Activated T-helper 2 cell treated with anti-CD3 and anti-CD28 coated beads, Interferon-gamma antibody, Interleukin-2, Interleukin-4, amounts not matched to agents 10 μg/mL and 5 μg/mL and 100 μg/mL, durations not matched to agents 14 hours and 24 hours and 36 hours (primary cell): Measurements from ENCODE around the gene FGD2. TPM values are rescaled to one million over a fixed set of nuclear protein-coding genes. Genes with fewer than 3 reads are reported as not detected.

Source experiments
- DNase-seq: peaks from one replicate; pipeline ENCODE4 v3.0.0; 2021; ENCODE audit warnings: low spot score
- H3K27ac Mint-ChIP-seq: one replicate; pipeline ENCODE4 v1.8.0; 2021; ENCODE audit warnings: mixed read lengths
- H3K27me3 Mint-ChIP-seq: one replicate; pipeline ENCODE4 v1.8.0; 2021; ENCODE audit warnings: low read depth, mixed read lengths
- H3K36me3 Mint-ChIP-seq: one replicate; pipeline ENCODE4 v1.8.0; 2021; ENCODE audit warnings: low read depth, mixed read lengths
- H3K4me1 Mint-ChIP-seq: one replicate; pipeline ENCODE4 v1.8.0; 2021; ENCODE audit warnings: low read depth, mixed read lengths
- H3K4me3 Mint-ChIP-seq: one replicate; pipeline ENCODE4 v1.8.0; 2021; ENCODE audit warnings: low read depth, mild to moderate bottlenecking, moderate library complexity, mixed read lengths
- H3K9me3 Mint-ChIP-seq: one replicate; pipeline ENCODE4 v1.8.0; 2021; ENCODE audit warnings: mixed read lengths
- intact Hi-C: fragments of 100-400 bp; cut with micrococcal nuclease; formaldehyde crosslinking; loops from one replicate; pipeline ENCODE4 v1.15.1; 2023
- total RNA-seq: library from RNA; stranded (reverse); gene quantifications from 2 replicates; pipeline ENCODE4 v1.2.3, GENCODE V29; 2022

The FGD2 gene
- total RNA-seq, 1 donor from 2014 or later, result 0.64 TPM

DNA sequence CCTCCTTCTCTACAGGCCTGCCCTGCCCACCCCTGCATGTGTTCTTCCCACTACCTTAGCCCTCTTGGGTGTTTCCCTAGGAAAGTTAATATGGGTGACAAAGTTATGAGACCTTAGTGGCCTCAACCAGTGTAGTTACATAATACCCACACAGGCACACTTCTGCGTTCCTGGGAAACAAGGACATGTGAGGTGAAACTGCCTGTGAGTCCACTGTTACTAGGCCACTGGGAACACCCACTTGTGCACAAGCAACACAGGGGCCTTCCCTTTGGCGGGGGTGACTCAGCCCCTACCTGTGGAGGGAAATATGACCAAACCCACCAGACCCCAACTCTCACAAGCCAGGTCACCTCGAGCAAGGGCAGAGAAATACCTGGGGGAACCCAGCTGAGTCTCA lies 38.2 kb upstream of the FGD2 start:
- Mint-ChIP-seq H3K36me3 (peaks cover 55% of the 10 kb centered on the region), H3K4me3 (no peak overlapping the region), H3K9me3 (no peaks in the 10 kb centered on the region), H3K27ac (no peak overlapping the region), H3K27me3 (no peaks in the 10 kb centered on the region), H3K4me1 (peaks cover 17% of the 10 kb centered on the region)
- no peak for DNase-seq
- intact Hi-C loops, result no loop called here

DNA sequence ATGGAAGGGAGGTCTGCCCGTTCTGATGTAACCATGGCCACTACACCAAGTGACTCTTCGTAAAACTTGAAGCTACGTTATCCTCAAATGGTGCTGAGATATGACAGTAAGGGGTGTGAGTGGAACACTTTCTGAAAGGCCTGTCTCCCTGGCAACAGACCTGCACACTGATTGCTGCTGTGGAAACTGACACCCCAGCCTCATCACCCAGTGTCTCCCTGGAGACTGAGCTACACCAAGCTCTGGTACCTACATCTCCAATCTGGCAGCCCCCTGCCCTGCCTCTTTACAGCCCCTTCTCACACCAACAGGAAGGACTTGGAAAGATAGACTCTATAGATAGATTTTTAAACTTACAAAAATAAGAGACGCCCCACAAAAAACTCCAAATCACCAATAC lies 37.7 kb upstream of the FGD2 start:
- peaks cover 15% of the 10 kb centered on the region for H3K4me1 Mint-ChIP-seq
- no peak overlapping the region for H3K27ac Mint-ChIP-seq
- H3K4me3 Mint-ChIP-seq, result no peak overlapping the region
- DNase-seq, result no peak
- H3K27me3 Mint-ChIP-seq, result no peaks in the 10 kb centered on the region
- intact Hi-C loops, result no loop called here
- H3K9me3 Mint-ChIP-seq, result no peaks in the 10 kb centered on the region
- H3K36me3 Mint-ChIP-seq, result peaks cover 59% of the 10 kb centered on the region

DNA sequence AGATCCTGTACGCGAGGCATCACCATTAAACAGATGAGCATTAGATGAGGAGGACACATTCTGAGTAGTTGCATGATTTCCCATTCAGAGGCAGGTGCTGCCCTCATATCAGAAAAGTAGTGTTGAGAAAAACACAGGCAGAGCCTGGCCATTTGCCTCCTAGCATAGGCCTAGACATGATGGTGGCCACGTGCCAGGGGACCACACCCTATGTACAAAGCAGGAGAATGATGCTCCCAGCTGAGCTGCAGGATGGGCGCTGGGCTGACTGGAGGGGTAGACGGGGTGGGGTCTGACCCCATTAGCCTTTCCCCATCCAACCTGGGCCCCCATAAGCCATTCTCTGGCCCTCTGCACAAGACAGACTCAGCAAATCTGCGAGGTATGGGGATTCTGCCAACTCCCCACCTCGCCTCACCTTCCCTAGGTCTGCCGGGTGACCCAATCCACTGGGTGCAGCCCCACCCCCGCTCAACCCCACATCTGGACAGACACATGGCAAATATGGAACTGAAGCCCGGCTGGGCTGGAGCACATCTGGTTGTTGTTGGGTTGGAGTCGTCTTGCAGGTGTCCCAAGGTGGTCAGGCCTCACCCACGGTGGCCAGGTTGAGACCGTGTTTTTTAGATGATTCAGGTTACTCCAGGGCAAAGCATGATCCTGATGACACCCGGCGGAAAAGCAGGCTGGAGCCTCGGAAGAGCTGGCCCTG lies 37.0 kb upstream of the FGD2 start:
- H3K36me3 Mint-ChIP-seq, result peaks cover 65% of the 10 kb centered on the region
- no peaks in the 10 kb centered on the region for H3K9me3 Mint-ChIP-seq
- intact Hi-C loops, result no loop called here
- peak overlapping the region; percentile 17 for H3K27ac Mint-ChIP-seq
- peaks cover 8% of the 10 kb centered on the region for H3K4me1 Mint-ChIP-seq
- H3K4me3 Mint-ChIP-seq, result no peak overlapping the region
- no peak for DNase-seq
- H3K27me3 Mint-ChIP-seq, result no peaks in the 10 kb centered on the region

- DNase-seq, result no peak
- H3K4me3 Mint-ChIP-seq, result no peak overlapping the region
- no peak overlapping the region for H3K27ac Mint-ChIP-seq
- H3K36me3 Mint-ChIP-seq, result peaks cover 74% of the 10 kb centered on the region
- H3K27me3 Mint-ChIP-seq, result no peaks in the 10 kb centered on the region
- H3K4me1 Mint-ChIP-seq, result peaks cover 3% of the 10 kb centered on the region
- H3K9me3 Mint-ChIP-seq, result no peaks in the 10 kb centered on the region
- intact Hi-C loops, result no loop called here
Measured at GRCh38 chr6:36969240-36969691, 36.2 kb upstream of the FGD2 start.

GRCh38 chr6:36969988-36970891 lies 35.2 kb upstream of the FGD2 start:
- H3K9me3 Mint-ChIP-seq, result no peaks in the 10 kb centered on the region
- no peak overlapping the region for H3K27ac Mint-ChIP-seq
- no peaks in the 10 kb centered on the region for H3K4me1 Mint-ChIP-seq
- intact Hi-C loops, result no loop called here
- DNase-seq, result no peak
- no peaks in the 10 kb centered on the region for H3K27me3 Mint-ChIP-seq
- H3K4me3 Mint-ChIP-seq, result no peak overlapping the region
- peaks cover 82% of the 10 kb centered on the region for H3K36me3 Mint-ChIP-seq

GRCh38 chr6:36970892-36971842 lies 34.3 kb upstream of the FGD2 start:
- Mint-ChIP-seq H3K9me3 (no peaks in the 10 kb centered on the region), H3K4me3 (no peak overlapping the region), H3K36me3 (peaks cover 89% of the 10 kb centered on the region), H3K27me3 (no peaks in the 10 kb centered on the region), H3K4me1 (no peaks in the 10 kb centered on the region), H3K27ac (no peak overlapping the region)
- DNase-seq, result no peak
- intact Hi-C loops, result no loop called here

- peaks cover 91% of the 10 kb centered on the region for H3K36me3 Mint-ChIP-seq
- no peak for DNase-seq
- H3K27me3 Mint-ChIP-seq, result no peaks in the 10 kb centered on the region
- H3K27ac Mint-ChIP-seq, result no peak overlapping the region
- H3K9me3 Mint-ChIP-seq, result no peaks in the 10 kb centered on the region
- H3K4me3 Mint-ChIP-seq, result no peak overlapping the region
- intact Hi-C loops, result no loop called here
- no peaks in the 10 kb centered on the region for H3K4me1 Mint-ChIP-seq
Measured at GRCh38 chr6:36971921-36972673, 33.4 kb upstream of the FGD2 start.

- Mint-ChIP-seq H3K4me1 (peaks cover 2% of the 10 kb centered on the region), H3K27me3 (no peaks in the 10 kb centered on the region), H3K27ac (no peak overlapping the region), H3K4me3 (no peak overlapping the region), H3K9me3 (no peaks in the 10 kb centered on the region), H3K36me3 (peaks cover 92% of the 10 kb centered on the region)
- intact Hi-C loops, result no loop called here
- no peak for DNase-seq
Measured at GRCh38 chr6:36973190-36973589, 32.3 kb upstream of the FGD2 start.

DNA sequence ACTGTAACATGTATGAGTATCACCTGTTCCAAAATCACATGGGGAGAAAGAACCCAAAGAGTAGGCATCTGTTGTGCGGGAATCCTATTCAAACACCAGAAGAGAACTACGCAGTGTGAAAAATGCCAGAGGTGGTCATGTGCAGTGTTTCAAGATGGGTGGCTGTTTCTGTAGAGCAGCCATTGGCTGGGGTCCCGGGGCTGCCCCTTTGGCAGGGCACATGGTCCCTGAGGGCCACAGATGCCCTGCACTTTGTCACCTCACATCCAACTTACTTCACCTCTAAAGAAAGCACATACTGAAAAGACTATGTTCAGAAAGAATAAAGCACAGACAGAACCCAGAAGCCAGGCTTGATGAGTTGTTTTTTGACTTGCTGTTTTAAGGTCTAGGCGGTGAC lies 31.8 kb upstream of the FGD2 start:
- no peak for DNase-seq
- Mint-ChIP-seq H3K36me3 (peaks cover 91% of the 10 kb centered on the region), H3K4me1 (peaks cover 2% of the 10 kb centered on the region), H3K4me3 (no peak overlapping the region), H3K9me3 (no peaks in the 10 kb centered on the region), H3K27me3 (no peaks in the 10 kb centered on the region), H3K27ac (no peak overlapping the region)
- intact Hi-C loops, result no loop called here

- Mint-ChIP-seq H3K4me3 (no peak overlapping the region), H3K27ac (no peak overlapping the region)
Measured at GRCh38 chr6:36975231-36976006, 30.0 kb upstream of the FGD2 start.

DNA sequence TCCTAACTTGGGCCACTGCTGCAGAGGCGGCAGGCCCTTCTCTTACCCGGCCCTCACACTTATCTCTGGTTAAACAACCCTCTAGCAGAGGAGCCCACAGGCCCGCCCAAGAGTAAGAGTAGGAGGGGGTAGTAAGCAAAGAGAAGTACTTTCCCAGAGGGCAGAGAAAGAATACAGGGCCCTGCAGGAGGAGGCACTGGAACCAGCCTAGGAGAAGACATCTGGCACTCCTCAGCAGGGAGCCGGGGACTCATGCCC lies 29.5 kb upstream of the FGD2 start:
- peaks cover 88% of the 10 kb centered on the region for H3K36me3 Mint-ChIP-seq
- intact Hi-C loops, result no loop called here
- H3K4me1 Mint-ChIP-seq, result peaks cover 13% of the 10 kb centered on the region
- no peak overlapping the region for H3K4me3 Mint-ChIP-seq
- no peaks in the 10 kb centered on the region for H3K9me3 Mint-ChIP-seq
- no peaks in the 10 kb centered on the region for H3K27me3 Mint-ChIP-seq
- no peak overlapping the region for H3K27ac Mint-ChIP-seq
- DNase-seq, result no peak

More at GRCh38 chr6:36975231-36976006, 30.0 kb upstream of the FGD2 start:
- Mint-ChIP-seq H3K36me3 (peaks cover 90% of the 10 kb centered on the region), H3K27me3 (no peaks in the 10 kb centered on the region), H3K4me1 (peaks cover 9% of the 10 kb centered on the region), H3K9me3 (no peaks in the 10 kb centered on the region)
- intact Hi-C loops, result no loop called here
- DNase-seq, result no peak
